ENCODE results near the gene SLC27A3.
A peak's percentile ranks its signal among the peaks of the same experiment; 100 is the strongest.

The SLC27A3 gene

DNA sequence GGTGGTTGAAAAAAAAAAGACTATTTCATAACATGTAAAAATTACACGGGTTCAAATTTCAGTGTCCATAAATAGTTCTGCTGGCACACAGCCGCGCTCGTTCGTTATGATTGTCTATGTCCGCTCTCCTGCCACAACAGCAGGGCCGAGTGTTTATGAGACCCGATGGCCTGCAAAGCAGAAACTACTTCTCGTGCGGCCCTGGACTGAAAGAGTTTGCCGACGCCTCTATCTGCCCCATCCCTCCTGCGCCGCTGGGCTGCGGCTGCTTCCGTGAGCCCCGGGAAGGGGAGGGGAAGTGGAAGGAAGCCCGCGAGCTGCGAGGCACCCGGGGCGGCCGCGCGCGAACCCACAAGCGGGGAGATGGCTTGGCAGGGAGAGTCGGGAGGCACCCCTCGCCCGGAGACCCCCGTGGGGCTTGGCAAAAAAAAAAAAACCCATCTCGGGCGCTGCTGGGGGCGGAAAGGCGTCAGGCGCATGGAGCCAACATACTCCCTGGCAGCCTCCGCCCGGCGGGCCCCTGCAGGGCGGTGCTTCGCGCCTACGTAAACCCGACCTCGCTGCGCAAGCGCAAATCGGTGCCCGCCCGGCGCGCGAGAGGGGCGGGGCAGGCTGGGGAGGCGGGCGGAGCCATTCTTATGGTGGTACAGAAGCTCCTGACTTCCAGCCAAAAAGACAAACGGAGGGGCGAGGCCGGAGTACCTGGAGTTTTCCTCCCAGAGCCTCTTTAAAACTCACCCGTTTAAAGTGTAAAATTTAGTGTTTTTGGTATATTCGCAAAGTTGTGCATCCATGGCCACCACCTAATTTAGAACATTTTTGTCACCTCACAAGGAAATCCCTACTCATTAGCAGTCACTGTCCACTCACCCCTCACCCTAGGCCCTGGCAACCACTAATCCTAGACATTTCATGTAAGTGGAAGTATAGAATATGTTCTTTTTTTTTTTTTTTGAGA, 8.3 kb downstream of the SLC27A3 start:
- DNase-seq: peak; percentile 95

GRCh38 chr1:153786038-153786790, 11.0 kb downstream of the SLC27A3 start:
- no peak for DNase-seq

DNA sequence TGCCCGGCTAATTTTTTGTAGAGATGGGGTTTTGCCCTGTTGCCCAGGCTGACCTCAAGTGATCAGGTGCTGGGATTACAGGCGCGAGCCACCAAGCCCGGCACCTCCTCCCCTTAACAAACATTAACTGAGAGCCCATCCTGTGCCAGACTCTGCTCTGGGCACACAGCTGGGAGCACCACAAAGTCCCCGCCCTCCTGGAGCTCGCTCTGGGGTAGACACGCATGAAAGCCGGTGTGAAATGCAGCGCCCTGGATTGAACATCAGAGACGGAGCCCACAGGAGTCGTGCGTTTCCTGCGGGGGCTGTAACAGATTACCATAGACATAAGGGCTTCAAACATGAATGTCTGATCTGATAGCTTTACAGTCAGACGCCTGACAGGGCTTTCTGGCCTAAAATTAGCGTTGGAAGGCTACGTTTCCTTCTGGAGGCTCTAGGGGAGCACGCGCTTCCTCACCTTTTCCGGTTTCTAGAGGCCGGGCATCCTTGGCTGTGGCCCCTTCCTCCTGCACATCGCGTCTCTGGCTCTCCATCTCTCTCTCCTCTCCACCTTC, 14.3 kb downstream of the SLC27A3 start:
- peak; percentile 23 for DNase-seq

DNA sequence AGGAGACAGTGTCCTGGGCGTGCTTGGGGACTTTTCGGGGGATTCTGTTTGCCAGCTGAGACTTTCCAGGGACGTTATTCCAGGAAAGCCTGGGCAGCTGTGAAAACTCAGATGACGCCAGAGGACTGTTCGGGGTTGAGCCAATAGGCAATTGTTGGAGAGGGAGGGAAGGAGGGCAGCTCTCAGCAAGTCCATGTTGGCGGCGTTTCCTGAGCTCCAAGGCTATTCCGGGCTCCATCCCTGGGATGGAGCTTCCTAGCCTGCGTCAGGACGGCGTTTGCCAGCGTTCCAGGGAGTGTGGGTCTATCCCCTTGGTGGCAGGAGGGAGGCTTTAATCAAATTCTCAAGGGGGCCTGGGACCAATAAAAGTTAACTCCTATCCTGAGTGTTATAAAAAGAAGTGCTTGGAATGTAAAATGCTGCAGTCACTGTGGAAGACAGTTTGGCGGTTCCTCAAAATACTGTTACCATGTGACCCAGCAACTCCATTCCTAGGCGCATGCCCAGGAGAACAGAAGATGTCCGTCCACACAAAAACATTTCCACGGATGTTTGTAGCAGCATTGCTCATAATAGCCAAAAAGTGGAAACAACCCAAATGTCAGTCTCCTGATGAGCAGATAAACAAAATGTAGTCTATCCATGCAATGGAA, 15.2 kb downstream of the SLC27A3 start:
- DNase-seq: no peak

DNA sequence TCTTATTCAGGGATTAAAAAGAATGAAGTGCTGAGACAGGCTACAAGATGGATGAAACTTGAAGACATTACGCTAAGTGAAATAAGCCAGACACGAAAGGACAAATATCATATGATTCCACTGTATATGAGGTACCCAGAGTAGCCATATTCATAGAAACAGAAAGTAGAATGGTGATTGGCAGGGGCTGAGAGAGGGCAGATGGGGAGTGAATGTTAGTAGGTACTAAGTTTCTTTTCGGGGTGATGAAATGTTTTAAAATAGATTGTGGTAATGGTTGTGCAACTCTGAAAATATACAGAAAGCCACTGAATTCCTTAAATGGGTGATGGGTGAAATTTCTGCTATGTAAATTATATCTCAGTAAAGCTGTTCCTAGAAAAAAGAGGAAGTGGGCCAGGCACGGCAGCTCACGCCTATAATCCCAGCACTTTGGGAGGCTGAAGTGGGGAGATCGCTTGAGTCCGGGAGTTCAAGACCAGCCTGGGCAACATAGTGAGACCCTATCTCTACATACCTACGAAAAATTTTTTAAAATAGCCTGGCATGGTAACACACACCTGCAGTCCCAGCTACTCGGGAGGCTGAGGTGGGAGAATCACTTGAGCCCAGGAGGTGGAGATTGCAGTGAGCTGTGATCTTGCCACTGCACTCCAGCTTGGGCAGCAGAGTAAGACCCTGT, 15.9 kb downstream of the SLC27A3 start:
- DNase-seq: peak; percentile 72

GRCh38 chr1:153791648-153792253, 16.5 kb downstream of the SLC27A3 start:
- no peak for DNase-seq

- DNase-seq: no peak
These were observed 17.4 kb downstream of the SLC27A3 start for GRCh38 chr1:153792631-153793041.

DNA sequence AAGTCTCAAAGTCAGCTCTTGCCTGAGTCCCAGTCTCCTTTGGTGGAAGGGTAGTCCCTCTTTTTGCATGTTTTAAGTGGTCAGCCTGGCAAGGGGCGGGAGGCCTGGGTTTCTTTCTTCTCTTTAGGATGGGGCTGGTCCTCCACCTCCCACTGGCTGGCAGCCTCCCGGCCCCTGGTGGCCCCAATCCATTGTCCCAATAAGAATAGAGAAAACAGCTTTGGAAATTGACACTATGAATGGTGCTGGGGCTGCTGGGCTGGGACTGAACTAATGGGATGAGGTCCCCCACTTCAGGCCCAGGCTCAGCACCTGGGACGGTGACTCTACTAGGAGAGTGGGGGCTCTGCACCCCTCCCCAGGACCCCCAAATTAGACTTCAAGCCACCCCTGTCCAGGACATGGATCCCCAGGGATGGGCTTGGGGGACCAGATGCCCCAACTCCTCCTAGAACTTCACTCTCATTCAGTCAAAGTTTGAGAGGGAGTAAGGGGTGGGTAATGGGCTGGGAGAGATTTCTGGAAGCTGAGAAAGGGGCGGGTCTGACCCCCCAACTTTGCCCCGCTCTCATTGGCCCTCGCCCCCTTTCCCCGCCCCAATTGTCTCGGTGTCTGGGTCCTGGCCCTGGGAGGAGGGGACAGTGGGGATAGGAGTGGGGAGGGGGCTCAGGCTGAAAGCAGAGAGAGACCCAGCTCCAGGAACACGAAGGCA, 18.2 kb downstream of the SLC27A3 start:
- DNase-seq: no peak

- DNase-seq: no peak
These were observed 18.9 kb downstream of the SLC27A3 start for GRCh38 chr1:153793973-153794615.

GRCh38 chr1:153794624-153795329, 19.6 kb downstream of the SLC27A3 start:
- no peak for DNase-seq

- no peak for DNase-seq
These were observed 20.2 kb downstream of the SLC27A3 start for GRCh38 chr1:153795330-153795837.

DNA sequence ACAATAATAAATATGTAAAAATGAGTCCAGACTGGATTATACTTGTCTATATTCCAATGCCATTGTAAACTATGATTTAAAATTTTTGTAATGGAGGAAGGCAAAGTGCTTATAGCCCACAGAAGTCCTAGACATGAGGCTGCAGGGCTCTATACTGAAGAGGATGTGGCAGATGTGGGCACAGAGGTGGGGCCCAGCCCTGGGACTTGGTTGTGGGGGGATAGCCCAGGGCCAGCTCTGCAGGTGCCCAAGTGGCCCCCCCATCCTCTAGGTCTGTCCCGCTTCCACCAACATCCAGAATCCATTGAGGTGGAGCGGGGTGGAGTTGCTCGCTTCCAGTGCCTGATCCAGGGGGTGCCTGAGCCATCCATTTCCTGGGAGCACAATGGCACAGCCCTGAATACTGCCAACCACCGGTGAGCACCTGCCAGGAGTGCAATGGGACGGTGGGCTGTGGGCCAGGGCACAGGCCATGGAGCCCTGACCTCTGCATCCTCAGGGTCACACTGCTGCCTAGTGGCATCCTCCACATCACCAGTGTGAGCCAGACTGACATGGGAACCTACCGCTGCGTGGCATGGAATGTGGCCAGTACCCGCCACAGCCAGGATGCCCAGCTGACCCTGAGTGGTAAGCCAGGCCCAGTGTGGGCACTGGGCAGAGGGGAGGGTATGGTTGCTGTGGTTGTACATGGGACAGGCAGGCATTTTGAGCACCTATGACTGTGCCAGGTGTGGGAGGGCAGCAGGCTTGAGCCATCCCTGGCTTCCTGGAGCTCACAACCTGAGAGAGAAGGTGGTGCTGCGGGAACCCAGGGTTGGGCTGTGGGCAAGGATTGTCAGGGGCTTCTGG, 21.0 kb downstream of the SLC27A3 start:
- DNase-seq: no peak

- DNase-seq: peak; percentile 88
These were observed 21.8 kb downstream of the SLC27A3 start for GRCh38 chr1:153796786-153797659.

DNA sequence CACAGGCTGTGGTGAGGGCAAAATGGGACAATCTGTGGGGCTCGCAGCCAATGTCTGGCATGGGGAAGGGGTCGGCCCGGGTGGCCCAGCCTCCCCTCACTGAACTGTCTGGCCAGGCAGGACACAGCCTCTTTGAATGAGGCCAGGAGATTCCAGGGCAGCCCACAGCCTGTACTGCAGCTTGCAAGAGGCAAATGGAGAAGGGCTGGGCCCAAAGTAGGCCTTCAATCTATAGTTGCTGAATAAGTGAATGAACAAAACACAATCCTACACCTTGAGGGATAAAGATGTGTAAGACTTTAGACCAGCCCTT, 23.2 kb downstream of the SLC27A3 start:
- no peak for DNase-seq

DNA sequence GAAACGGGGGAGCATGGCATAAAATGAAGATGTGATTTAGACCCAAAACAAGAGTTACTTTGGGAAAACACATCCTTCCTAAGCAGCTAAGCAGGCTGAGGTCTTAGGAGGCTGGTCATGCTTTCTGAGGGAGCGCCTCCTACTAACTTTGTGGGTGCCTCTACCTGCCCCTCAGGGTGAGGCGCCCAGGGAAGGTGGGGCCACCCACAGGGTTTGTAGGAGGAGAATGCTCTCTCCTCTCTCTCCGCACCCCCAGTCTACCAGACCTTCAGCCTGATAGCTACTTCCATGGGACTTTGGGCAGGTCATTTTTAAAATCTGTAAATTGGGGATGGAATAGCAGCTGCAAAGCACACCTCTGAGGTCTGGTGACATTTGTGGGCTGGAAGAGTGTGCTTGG, 23.8 kb downstream of the SLC27A3 start:
- no peak for DNase-seq

GRCh38 chr1:153799566-153800465, 24.6 kb downstream of the SLC27A3 start:
- DNase-seq: no peak

DNA sequence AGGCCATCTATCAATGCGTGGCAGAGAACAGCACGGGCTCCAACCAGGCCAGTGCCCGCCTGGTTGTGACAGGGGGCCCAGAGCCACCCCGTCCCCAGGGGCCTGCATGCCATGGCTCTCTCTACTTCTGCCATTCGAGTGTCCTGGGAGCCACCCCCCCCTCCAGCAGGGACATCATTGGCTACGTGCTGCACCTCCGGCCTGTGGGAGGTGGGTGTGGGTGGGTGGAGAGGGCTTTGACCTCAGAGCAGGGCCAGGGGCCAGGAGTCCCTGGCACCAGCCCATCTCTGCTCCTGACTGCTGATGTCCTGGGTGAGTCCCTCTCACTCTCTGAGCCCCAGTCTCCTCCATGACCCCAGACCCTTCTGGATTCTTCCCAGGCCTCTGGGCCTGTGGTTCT, 25.3 kb downstream of the SLC27A3 start:
- DNase-seq: no peak
